GM18520 (cell line): ENCODE data around the gene SLC5A5.

ENCODE experiments used
- ATAC-seq: cut with Tn5 transposase; IDR thresholded peaks from one replicate; pipeline ENCODE4 v1.9.1; 2021; ENCODE audit not compliant: unreplicated experiment

SLC5A5 gene

GRCh38 chr19:17846146-17846545 lies 25.6 kb upstream of the SLC5A5 start:
- ATAC-seq, result no peak

- no peak for ATAC-seq
Observed at GRCh38 chr19:17847538-17848366, 24.0 kb upstream of the SLC5A5 start, which contains the start of gene JAK3. TSS of gene JAK3 (minus strand) at chr19:17847982. CDS start at chr19:17844417, 3,565 bp downstream.

GRCh38 chr19:17848595-17849292 lies 23.0 kb upstream of the SLC5A5 start:
- no peak for ATAC-seq

GRCh38 chr19:17854061-17854460 lies 17.7 kb upstream of the SLC5A5 start:
- no peak for ATAC-seq

- ATAC-seq, result peak; percentile 22
Observed at GRCh38 chr19:17855280-17856152, 16.2 kb upstream of the SLC5A5 start.

- ATAC-seq, result peak; percentile 91
Observed at GRCh38 chr19:17859533-17860330, 12.0 kb upstream of the SLC5A5 start, which contains the start of gene RPL18A. TSS of gene RPL18A (plus strand) at chr19:17859910. CDS start at chr19:17859957, 47 bp downstream.

GRCh38 chr19:17860331-17860992 lies 11.3 kb upstream of the SLC5A5 start:
- ATAC-seq, result no peak

- ATAC-seq, result no peak
Observed at GRCh38 chr19:17860993-17861360, 10.8 kb upstream of the SLC5A5 start.

- ATAC-seq, result no peak
Observed at GRCh38 chr19:17861542-17862402, 10.0 kb upstream of the SLC5A5 start.

GRCh38 chr19:17862711-17863519 lies 8.8 kb upstream of the SLC5A5 start:
- no peak for ATAC-seq

- ATAC-seq, result no peak
Observed at GRCh38 chr19:17863520-17864182, 8.1 kb upstream of the SLC5A5 start.

- ATAC-seq, result no peak
Observed at GRCh38 chr19:17865364-17866311, 6.1 kb upstream of the SLC5A5 start.

GRCh38 chr19:17866312-17866963 lies 5.3 kb upstream of the SLC5A5 start:
- no peak for ATAC-seq

GRCh38 chr19:17866964-17867486 lies 4.7 kb upstream of the SLC5A5 start:
- ATAC-seq, result no peak

GRCh38 chr19:17868669-17869068 lies 3.1 kb upstream of the SLC5A5 start:
- ATAC-seq, result no peak
